Measurements from ENCODE around the gene CHTOP. TPM values are rescaled to one million over a fixed set of nuclear protein-coding genes. Genes with fewer than 3 reads are reported as not detected.

Gene CHTOP
- total RNA-seq, 4 donors from 2014 or later, result 99.1 to 124 (median 105) TPM

DNA sequence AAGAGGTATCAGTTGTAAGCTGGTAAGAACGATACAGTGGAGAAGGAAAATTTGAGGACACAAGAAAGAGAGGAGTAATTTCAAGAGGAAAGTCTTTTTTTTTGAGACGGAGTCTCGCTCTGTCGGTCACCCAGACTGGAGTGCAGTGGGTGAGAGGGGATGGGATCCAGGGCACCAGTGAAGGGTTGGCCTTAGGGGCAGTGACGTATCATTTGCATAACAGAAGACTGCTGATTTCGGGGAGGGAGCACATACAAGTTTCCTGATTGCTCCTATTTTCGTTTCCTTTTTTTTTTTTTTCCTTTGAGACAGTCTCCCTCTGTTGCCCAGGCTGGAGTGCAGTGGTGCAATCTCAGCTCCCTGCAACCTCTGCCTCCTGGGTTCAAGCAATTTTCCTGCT, 10.8 kb upstream of the CHTOP start:
- WGBS, 2 donors, result 20 to 38% methylated on average over 7 of the region's 7 CpGs
- no peaks in the 10 kb centered on the region for H3K9me3 ChIP-seq
- H3K4me3 ChIP-seq (replicated peaks in 1 of 3), result no peak overlapping the region
- peaks cover 54 to 56% of the 10 kb centered on the region in 2 donors for H3K4me1 ChIP-seq
- peak; percentile 74 to 79 for DNase-seq
- H3K27ac ChIP-seq, result peak overlapping the region; percentile 78 to 99 (median 96)
- intact Hi-C loops (cut with DNase I), result no loop called here
- H3K36me3 ChIP-seq, result peaks cover 2 to 8% of the 10 kb centered on the region in 2 donors
- no peaks in the 10 kb centered on the region for H3K27me3 ChIP-seq
- TF ChIP-seq POLR2A (IDR thresholded peaks at IDR 0.05) (no peak), CTCF (IDR thresholded peaks at IDR 0.05) (no peak)

DNA sequence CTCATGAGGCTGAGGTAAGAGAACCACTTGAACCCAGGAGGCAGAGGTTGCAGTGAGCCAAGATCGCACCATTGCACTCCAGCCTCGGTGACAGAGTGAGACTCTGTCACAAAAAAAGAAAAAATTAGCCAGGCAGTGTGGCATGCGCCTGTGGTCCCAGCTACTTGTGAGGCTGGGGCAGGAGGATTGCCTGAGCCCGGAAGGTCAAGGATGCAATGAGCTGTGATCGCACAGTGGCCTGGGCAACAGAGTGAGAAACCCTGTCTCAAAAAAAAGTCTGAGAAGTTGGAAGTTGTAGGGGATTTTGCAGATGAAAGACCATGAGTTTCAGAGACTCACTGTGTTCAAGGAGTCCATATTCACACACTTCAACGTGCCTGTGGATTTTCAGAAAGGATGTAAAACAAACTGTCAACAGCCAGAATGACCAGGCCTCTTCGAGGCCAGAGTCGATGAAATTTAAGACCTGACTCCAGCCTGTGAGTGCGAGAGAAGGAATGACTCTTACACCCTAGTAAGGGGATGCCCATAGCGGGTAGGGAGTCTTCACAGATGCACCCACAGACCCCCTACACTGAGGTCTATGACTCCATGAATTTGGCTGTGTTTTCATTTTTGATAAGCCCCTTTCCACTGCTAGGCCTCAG, 8.8 kb upstream of the CHTOP start:
- peak overlapping the region in 1 of 3 donors; percentile 47 for H3K4me3 ChIP-seq (replicated peaks in 1 of 3)

GRCh38 chr1:153626477-153626903, 7.4 kb upstream of the CHTOP start:
- 30 to 32% methylated on average over 3 of the region's 3 CpGs for WGBS, 2 donors
- Histone ChIP-seq H3K27me3 (no peaks in the 10 kb centered on the region), H3K9me3 (no peaks in the 10 kb centered on the region), H3K4me3 (replicated peaks in 1 of 3) (peak overlapping the region in 2 of 3 donors; percentile 2 to 47), H3K4me1 (peaks cover 67 to 76% of the 10 kb centered on the region in 2 donors), H3K27ac (peak overlapping the region; percentile 96 to 99 (median 96)), H3K36me3 (peaks cover 0 to 2% of the 10 kb centered on the region in 2 donors)
- TF ChIP-seq POLR2A (IDR thresholded peaks at IDR 0.05) (no peak), CTCF (IDR thresholded peaks at IDR 0.05) (no peak)
- no peak for DNase-seq
- intact Hi-C loops (cut with DNase I), result no loop called here

More for the DNA sequence above, 8.8 kb upstream of the CHTOP start:
- Histone ChIP-seq H3K36me3 (peaks cover under 1 to 2% of the 10 kb centered on the region in 2 donors), H3K27ac (peak overlapping the region; percentile 96 to 99 (median 96)), H3K4me1 (peaks cover 67 to 68% of the 10 kb centered on the region in 2 donors), H3K27me3 (no peaks in the 10 kb centered on the region), H3K9me3 (no peaks in the 10 kb centered on the region)
- DNase-seq, result no peak
- TF ChIP-seq POLR2A (IDR thresholded peaks at IDR 0.05) (no peak), CTCF (IDR thresholded peaks at IDR 0.05) (no peak)
- 75 to 76% methylated on average over 10 of the region's 10 CpGs for WGBS, 2 donors
- intact Hi-C loops (cut with DNase I), result no loop called here

DNA sequence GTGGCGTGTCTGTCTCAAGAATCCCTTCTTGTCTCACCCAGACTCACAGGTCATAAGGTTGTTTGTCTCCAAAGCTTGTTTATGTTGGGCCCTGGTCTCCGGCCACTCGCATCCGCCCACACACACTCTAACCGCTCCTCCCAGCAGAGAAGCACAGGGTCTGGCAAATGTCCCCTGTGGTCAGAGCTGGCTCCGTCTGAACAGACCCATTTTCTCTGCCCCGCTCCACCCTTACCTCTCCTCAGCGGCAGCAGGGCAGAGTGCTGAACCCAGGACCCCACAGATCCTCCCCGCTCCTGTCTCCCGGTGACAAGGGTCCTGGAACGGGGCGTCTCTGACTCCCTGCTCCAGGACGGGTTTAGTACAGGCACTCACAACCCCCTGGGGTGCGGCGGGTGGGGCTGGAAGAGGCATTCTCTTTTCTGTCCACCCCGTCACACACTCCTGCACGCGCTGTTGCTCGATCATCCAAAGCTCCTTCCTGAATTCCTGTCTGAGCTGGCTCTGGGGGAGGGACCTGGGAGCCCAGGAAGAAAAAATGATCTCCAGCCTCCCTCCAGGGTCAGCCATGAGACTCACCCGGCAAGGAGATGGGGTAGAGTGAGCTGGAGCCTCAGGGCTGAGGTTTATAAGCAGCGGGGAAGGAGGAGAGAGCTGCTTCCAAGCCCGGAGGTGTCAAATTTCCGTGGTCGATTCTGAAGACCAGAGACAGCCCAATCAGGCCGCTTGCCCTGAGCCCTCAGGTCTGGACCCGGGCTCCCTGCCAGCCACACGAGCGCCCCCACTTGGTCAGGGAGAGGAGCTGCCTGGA, 6.8 kb upstream of the CHTOP start, which contains the start of gene S100A13:
TSS of gene S100A13 (minus strand) at position 602 of the 811 bp plus-strand sequence. CDS start 1,033 bp downstream, outside the sequence.
- peaks cover 0 to 2% of the 10 kb centered on the region in 2 donors for H3K36me3 ChIP-seq
- WGBS, 2 donors, result 0 to 14% methylated on average over 11 to 23 of the region's 28 CpGs
- H3K4me3 ChIP-seq (replicated peaks in 1 of 3), result peak within 1 kb of the TSS in 2 of 3 donors; percentile 2 to 47
- H3K27ac ChIP-seq, result peak within 1 kb of the TSS; percentile 96 to 99 (median 96)
- no peaks in the 10 kb centered on the region for H3K27me3 ChIP-seq
- H3K9me3 ChIP-seq, result no peaks in the 10 kb centered on the region
- TF ChIP-seq POLR2A (IDR thresholded peaks at IDR 0.05) (peak; percentile 64 to 82), CTCF (IDR thresholded peaks at IDR 0.05) (peak in 4 of 6 experiments; percentile 8 to 69 (median 56))
- H3K4me1 ChIP-seq, result peaks cover 65 to 74% of the 10 kb centered on the region in 2 donors
- DNase-seq, result peak; percentile 94 to 95
- intact Hi-C loops (cut with DNase I), result no loop called here
